Measurements from ENCODE around the gene STX8.

STX8 gene

DNA sequence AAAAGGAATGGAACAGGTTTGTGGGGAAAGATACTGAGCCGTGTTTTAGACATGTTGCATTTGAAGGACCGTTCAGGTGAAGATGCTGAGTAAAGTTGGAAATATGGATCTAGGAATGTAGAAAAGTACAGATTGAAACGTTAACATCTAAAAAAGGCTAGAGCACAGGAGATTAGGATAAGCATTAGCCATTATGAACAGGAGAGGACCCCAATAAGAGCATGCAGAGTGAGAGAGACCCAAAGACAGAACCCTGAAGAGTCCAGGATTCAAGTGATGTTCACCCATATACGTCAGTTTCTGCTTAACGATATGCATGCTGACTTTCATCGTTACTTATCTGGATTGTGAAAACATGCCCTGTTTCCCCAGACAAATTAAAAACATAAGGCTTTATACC lies 140.5 kb downstream of the STX8 start:
- DNase-seq = no peak

- DNase-seq = no peak
Measured at GRCh38 chr17:9434642-9435057, 141.0 kb downstream of the STX8 start.

DNA sequence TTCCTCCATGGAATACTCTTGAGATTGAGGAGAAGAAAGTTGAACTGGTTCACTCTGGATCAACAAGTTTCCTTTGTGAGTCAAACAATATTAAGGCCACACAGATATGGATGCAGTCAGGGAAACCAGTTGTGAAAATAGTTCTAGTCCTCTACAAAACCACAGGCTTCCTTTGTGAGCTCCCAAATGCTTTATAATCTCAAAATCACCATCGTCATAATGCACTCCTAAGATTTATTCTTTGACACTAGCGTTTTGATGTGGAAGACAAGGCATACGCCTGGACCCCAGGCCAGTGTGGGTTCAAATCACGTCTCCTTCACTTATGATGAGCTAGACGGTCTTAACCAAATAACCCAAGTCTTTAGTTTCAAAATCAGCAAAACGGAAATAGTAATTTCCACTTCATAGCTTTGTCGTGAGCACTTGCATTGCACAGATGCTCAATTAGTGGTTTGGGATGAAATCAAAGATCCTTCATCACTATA lies 142.6 kb downstream of the STX8 start:
- no peak for DNase-seq

DNA sequence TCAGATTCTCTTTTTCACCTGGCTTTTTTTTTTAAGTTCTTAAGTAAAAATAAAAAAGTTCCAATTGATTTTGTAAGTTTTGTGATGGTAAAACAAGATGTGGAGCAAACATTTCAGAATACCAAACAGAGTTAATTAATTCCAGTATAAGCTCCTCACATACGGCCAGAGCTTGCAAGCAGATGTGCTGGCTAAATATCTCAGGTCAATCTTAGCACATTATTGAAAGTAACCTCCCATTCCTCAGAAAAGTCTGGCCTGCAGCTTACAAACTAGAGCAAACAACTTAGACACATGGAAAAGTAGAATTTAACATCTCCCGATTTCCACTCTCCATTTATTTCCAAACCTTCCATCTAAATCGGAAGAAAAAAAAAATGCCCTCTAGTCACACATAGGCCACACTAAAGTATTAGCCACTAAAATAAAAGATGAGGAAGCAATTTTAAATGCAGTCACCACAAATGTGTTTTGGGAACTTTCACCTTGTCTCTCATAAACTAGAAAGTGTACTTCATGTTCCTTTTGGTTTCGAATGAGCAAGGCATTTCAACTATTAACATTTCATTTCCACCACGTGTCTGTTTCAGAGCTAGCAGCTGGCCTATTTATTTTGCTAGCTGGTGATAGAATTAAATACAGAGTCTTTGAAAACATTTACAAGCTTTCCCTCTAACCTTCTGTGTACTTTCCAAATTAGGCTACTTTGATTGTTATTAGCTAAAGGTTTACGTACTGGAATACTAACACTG lies 143.3 kb downstream of the STX8 start:
- DNase-seq = no peak

GRCh38 chr17:9431620-9432019 lies 144.0 kb downstream of the STX8 start:
- no peak for DNase-seq

DNA sequence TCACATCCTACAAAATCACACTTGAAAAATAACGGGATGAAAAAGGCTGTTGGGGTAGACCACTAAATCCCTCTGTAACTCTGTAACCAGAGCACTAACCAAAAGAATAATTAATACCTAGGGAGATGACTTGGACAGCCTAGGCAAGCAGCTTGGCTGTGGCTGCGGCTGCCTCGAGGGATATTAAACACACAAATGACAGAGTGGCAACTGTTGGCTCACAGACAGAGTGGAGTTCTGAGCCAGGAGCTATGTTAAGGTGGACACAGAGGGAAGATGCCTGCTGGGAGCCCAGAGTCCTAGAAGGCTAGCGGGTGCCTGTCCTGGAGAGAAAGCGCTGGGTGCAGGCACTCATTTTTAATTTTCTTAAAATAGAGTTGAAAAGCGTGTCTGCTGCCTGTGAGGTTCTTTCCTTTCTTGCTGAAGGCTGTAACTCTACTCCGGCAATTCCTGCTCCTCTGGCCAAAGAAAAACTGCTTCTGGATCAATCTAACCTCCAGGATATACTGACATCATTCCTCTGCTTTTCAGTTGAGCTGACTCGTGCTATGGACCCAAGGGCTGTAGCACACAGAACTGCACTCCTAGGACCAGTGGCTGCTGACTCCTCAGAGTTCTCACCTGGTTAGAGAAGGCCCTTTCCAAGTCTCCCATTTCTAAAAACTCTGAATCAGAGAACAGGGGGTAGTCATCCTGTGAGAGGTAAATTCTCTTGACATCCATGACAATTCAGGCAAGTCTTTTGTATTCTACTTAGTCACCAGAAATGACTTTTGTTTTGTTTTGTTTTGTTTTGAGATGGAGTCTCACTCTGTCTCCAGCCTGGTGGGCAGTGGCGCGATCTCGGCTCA lies 147.9 kb downstream of the STX8 start:
- DNase-seq = no peak

DNA sequence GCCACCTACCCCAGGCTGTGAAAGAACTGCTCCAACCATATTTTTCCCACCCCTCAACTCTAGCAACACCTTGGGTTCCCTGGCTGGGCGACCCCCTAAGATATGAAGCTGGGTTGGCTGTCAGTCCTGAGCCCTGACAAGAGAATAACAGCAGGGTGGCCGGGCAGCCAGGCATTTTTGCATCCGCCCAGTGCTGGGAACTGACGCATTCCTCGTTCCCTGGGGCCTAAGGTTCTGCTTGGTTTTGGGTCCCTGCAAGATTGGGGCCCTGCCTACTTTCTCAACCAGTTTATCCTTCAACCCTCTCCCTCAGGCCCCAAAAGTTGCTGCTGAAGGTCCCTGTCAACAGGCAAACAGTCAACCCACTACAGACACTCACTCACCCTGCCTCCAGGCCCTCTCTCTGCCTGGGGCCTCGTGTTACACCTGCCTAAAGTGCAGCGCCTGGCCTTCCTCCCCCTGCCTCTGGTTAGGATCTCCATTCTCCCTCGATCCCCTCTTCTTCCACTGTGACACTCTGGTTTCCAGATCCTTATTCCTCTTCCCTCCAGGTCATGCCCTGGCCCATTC lies 151.5 kb downstream of the STX8 start:
- no peak for DNase-seq

- DNase-seq = no peak
Measured at GRCh38 chr17:9421525-9421924, 154.1 kb downstream of the STX8 start.

DNA sequence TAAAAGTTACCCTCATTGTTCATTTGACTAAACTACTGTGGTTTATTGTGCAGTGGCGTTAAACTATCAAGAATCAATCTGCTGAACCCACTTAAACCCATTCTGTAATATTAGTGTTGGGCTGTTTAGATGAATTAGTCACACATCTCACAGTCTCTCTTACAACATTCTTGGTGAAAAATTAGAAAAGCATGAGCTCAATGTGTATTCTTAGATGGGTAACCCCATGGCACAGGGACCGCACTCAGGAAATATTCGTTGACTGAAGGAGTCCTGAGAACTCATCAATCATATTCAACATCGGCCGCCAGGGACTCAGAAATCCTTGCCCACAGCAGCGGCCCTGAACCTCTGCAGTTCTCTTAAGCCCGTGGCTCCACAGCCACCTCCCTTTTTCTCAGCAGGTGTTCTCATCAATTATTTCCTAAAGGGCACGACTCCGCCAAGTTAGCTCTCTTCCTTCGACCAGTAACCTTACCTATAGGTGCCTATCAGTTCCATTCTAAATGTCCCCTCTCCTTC lies 155.6 kb downstream of the STX8 start:
- no peak for DNase-seq

DNA sequence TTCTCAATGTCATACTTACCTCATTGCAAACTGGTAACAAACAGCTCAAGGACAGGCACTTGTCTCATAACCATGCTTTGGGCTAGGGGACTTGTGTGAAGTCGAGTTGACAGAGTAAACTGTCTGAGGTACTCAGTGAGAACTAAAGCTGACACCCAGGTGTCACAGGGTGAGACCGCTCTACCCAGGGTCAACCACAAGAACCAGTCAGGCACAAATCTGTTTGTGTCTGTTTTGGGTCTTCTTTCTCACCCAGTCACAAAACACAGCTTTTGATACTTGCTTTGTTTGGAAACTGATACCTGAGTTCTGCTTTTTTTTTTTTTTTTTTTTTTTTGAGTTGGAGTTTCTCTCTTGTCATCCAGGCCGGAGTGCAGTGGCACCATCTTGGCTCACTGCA lies 161.1 kb downstream of the STX8 start:
- DNase-seq = no peak

GRCh38 chr17:9410737-9411136 lies 164.9 kb downstream of the STX8 start:
- no peak for DNase-seq

- DNase-seq = no peak
Measured at GRCh38 chr17:9410301-9410700, 165.3 kb downstream of the STX8 start.

GRCh38 chr17:9409878-9410277 lies 165.7 kb downstream of the STX8 start:
- no peak for DNase-seq

- DNase-seq = no peak
Measured at GRCh38 chr17:9408868-9409829, 166.5 kb downstream of the STX8 start.

DNA sequence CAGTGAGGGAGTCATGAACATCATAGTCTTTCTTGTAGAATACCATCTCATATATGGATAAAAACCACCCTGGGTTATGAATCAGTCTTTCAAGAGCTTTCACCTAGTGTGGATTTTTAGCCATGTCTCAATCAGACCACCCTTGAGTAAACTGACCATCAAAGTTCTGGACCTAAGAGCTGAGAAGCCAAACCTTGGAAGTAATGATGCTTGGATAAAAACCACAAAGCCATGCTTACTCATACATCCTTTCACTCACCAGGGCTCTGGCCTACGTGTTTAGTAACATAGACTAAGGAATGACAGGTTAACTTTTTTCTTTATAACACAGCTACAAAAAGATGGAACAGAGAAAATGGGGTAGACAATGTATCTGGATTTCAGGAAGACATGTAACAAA lies 167.2 kb downstream of the STX8 start:
- no peak for DNase-seq

DNA sequence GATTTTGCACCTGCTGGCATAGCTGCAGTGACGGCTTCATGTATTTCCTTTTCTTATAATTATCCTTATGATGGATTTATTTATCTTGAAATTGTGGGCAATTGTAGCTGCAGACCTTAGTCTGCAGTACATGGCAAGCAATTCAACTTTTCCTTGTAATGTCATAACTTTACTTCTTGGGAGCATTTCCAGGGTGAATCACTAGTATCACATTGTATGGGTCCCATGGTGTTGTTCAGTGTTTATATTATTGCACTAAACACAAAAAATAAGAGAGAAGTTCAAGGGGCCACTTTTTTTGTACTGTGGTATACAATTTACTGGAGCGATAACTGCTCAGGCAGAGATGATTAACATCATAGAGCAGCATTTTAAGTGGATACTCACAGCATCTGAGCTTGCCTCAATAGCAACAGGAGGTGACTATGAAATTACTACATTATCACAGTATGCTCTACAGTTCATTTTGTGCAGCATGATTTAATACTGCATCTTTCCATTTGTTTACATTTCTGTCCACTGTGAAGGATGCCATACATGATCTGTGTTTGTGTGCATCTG lies 169.5 kb downstream of the STX8 start:
- peak; percentile 30 for DNase-seq

DNA sequence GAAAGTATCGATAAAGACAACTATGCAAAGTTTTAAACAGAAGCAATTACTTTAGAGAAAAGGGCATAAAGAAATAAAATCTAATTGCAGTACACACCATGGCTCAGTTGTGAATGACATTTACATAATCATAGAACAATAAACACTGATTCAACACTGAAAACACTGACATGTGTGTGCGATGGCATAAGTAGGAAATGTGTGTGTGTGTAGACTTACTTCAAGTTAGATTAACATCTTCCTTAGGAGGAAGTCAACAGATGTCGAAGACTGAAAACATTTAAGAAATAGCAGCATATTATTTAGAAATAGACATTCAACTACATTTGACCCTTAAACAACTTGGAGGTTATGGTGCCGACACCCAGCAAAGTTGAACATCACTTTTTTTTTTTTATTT lies 172.4 kb downstream of the STX8 start:
- DNase-seq = no peak

DNA sequence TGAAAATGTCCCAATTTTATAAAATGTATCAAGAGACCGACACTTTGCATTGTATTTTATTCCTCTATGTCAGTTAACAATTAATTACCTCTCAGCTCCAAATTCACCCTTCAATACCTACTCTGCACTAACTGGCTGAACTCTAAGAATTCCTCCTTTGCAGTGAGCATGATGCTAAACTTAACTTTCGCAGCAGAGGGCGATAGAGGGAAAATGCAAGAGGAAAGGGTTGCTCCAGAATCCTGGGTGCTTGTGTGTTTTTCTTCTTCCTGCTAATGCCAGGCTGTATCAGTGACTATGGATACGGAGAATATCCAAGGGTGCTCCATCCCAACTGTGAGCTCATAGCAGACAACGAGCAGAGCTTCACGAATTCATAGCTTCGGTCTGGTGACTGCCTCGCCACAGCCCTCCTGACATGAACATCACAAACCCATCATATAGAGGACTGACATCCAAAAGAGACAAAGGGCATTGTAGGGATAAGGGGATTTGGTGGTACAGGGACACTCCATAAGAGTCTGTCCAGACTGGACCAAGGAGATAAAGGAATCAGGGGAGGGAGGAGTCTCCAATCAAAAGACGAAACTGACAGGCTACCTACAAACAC lies 172.9 kb downstream of the STX8 start:
- DNase-seq = no peak

DNA sequence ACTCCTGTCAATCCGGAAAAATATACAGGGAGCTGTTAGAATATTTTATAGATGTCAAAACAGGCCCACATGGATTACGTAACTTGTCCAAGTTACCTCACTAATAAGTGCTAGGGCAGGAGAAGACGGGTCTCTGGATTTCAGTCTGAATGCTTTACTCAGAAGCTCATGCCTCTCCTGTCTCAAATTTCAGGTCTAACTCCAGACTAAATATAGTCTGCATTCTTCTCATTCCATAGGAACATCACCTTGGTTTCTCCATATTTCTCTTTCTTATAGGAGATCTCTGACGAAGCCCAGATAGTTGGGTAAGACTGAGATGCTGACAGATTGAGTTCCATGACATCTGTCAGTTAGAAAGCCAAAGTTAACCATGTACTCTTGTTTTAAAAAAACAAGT lies 174.2 kb downstream of the STX8 start:
- no peak for DNase-seq

GRCh38 chr17:9389111-9389527 lies 186.5 kb downstream of the STX8 start:
- no peak for DNase-seq

DNA sequence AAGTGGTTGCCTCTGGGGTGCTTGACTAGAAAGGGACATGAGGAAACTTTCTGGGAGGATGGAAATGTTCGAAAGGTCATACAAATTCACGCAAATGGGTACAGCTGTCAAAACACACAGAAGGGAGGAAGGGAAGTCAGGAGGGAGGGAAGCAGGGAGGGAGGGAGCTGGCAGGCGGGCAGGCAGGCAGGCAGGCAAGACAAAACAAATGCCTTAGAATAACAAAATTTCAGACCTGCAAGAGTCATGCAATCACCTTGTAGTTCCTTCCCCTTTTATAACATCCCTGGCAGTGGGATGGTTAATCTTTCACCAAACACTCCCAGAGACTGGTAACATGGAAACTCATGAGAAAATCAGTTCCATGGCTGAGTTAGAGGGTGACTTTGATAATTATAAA lies 189.2 kb downstream of the STX8 start:
- DNase-seq = no peak

GRCh38 chr17:9383826-9384225 lies 191.8 kb downstream of the STX8 start:
- DNase-seq = no peak
